Fibroblast of lung (primary cell): ENCODE data around the gene POFUT1. TPM values are rescaled to one million over a fixed set of nuclear protein-coding genes. Genes with fewer than 3 reads are reported as not detected.

ENCODE experiments used
- DNase-seq, 2 donors: peaks; one replicate each; pipeline versions ENCODE4 v3.0.0 to v3.0.0-alpha.2; 2010; ENCODE audit warnings: low read depth in 2 of 2
- H2AFZ ChIP-seq: 2 replicates; pipeline ENCODE4 v1.5.1; 2012; ENCODE audit warnings: low read length, control low read depth, inconsistent platforms
- H3K27ac ChIP-seq: 2 replicates; pipeline ENCODE4 v1.5.1; 2011; ENCODE audit warnings: low read length, control low read depth; ENCODE audit not compliant: insufficient read depth
- H3K27me3 ChIP-seq: 2 replicates; pipeline ENCODE4 v1.5.1; 2011; ENCODE audit warnings: mild to moderate bottlenecking, low read length; ENCODE audit not compliant: control insufficient read depth, insufficient read depth
- H3K36me3 ChIP-seq: 2 replicates; pipeline ENCODE4 v1.5.1; 2011; ENCODE audit warnings: low read length; ENCODE audit not compliant: control insufficient read depth, insufficient read depth
- H3K4me1 ChIP-seq: 2 replicates; pipeline ENCODE4 v1.5.1; 2011; ENCODE audit warnings: low read length; ENCODE audit not compliant: control insufficient read depth, insufficient read depth; ENCODE audit errors: extremely low read depth
- H3K4me2 ChIP-seq: 2 replicates; pipeline ENCODE4 v1.5.1; 2011; ENCODE audit warnings: low read length, control low read depth; ENCODE audit not compliant: insufficient read depth; ENCODE audit errors: extremely low read depth
- H3K4me3 ChIP-seq, 4 experiments: fragments of 200-600 bp in 1 of 4; sonication (generic) in 1 of 4; replicated peaks in 1 of 4; 2 replicates each; pipeline ENCODE4 v1.5.1; 2011 to 2016; ENCODE audit warnings: low read length in 4 of 4, low read depth in 3 of 4, mild to moderate bottlenecking in 3 of 4, control low read depth in 2 of 4, inconsistent platforms in 1 of 4, mixed read lengths in 1 of 4; ENCODE audit not compliant: insufficient read depth in 1 of 4; ENCODE audit errors: control extremely low read depth in 1 of 4
- H3K79me2 ChIP-seq: 2 replicates; pipeline ENCODE4 v1.5.1; 2012; ENCODE audit warnings: mild to moderate bottlenecking, low read length, inconsistent platforms; ENCODE audit not compliant: control insufficient read depth, insufficient read depth
- H3K9ac ChIP-seq: 2 replicates; pipeline ENCODE4 v1.5.1; 2011; ENCODE audit warnings: mild to moderate bottlenecking, low read length, control low read depth; ENCODE audit not compliant: insufficient read depth
- H3K9me3 ChIP-seq: 2 replicates; pipeline ENCODE4 v1.5.1; 2012; ENCODE audit warnings: low read depth, low read length; ENCODE audit not compliant: control insufficient read depth, insufficient read depth
- H4K20me1 ChIP-seq: 2 replicates; pipeline ENCODE4 v1.5.1; 2011; ENCODE audit warnings: low read length; ENCODE audit not compliant: control insufficient read depth, insufficient read depth; ENCODE audit errors: extremely low read depth
- EZH2 ChIP-seq: IDR thresholded peaks from 2 replicates; pipeline ENCODE4 v1.5.1; 2012; ENCODE audit warnings: low read length, control low read depth, mild to moderate bottlenecking; ENCODE audit errors: missing control alignments
- polyA plus RNA-seq, 2 donors: library from polyadenylated mRNA; depleted of rRNA in 1 of 2; stranded (reverse) in 1 of 2; unstranded in 1 of 2; fragments of >200 nt; gene quantifications; 2 replicates each; pipeline ENCODE4 v1.2.1, GENCODE V29; 2011 to 2012; ENCODE audit warnings: missing spikeins in 1 of 2
- total RNA-seq: library from RNA; depleted of rRNA; stranded (reverse); fragments of >200 nt; gene quantifications from 2 replicates; pipeline ENCODE4 v1.2.1, GENCODE V29; 2014
- TF ChIP-seq, protein P1 (sequence below), 2 donors: IDR thresholded peaks in 1 of 2; conservative IDR thresholded peaks in 1 of 2; 1 replicate in 1 of 2; 2 replicates in 1 of 2; pipeline ENCODE4 v1.5.1; 2011 to 2012; ENCODE audit warnings: low read length in 2 of 2, control low read depth in 1 of 2, inconsistent platforms in 1 of 2, low read depth in 1 of 2, mild to moderate bottlenecking in 1 of 2

The POFUT1 gene
- total and polyA plus RNA-seq, 2 donors (not counting 1 experiment from before 2014, with no cell fraction given) = 32.4 to 41.0 TPM

DNA sequence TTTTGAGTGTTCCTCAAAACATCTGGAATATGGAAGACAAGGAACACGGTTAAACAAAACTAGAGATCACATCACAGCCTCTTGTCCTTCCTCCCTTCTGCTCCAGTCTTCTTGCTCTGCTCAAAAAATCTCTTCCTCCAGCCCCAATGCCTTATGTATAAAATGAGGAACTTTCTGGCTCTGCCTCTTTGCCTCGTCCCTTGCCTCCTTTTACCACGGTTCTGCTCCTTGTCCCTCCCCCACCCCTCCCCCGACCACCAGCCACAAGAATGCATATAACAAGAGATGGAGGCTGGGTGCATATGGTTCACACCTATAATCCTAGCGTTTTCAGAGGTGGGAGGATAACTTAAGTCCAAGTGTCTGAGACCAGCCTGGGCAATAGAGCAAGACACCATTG is 43.7 kb upstream of the POFUT1 start:
- Histone ChIP-seq H3K4me2 (no peak overlapping the region), H3K9ac (no peak overlapping the region), H3K4me1 (no peaks in the 10 kb centered on the region), H3K27ac (no peak overlapping the region), H3K27me3 (no peaks in the 10 kb centered on the region), H3K4me3 (no peak overlapping the region), H3K36me3 (peaks cover 18% of the 10 kb centered on the region), H4K20me1 (no peaks in the 10 kb centered on the region), H3K9me3 (no peaks in the 10 kb centered on the region), H3K79me2 (no peaks in the 10 kb centered on the region), H2AFZ (no peak overlapping the region)
- TF ChIP-seq, protein P1, sequence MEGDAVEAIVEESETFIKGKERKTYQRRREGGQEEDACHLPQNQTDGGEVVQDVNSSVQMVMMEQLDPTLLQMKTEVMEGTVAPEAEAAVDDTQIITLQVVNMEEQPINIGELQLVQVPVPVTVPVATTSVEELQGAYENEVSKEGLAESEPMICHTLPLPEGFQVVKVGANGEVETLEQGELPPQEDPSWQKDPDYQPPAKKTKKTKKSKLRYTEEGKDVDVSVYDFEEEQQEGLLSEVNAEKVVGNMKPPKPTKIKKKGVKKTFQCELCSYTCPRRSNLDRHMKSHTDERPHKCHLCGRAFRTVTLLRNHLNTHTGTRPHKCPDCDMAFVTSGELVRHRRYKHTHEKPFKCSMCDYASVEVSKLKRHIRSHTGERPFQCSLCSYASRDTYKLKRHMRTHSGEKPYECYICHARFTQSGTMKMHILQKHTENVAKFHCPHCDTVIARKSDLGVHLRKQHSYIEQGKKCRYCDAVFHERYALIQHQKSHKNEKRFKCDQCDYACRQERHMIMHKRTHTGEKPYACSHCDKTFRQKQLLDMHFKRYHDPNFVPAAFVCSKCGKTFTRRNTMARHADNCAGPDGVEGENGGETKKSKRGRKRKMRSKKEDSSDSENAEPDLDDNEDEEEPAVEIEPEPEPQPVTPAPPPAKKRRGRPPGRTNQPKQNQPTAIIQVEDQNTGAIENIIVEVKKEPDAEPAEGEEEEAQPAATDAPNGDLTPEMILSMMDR (conservative IDR thresholded peaks at IDR 0.05 in 1 of 2, IDR thresholded peaks at IDR 0.05 in 1 of 2; ENCODE audit: low read depth in 1 of 2, low read length in 2 of 2) = no peak
- no peak for TF ChIP-seq EZH2
- DNase-seq = no peak

DNA sequence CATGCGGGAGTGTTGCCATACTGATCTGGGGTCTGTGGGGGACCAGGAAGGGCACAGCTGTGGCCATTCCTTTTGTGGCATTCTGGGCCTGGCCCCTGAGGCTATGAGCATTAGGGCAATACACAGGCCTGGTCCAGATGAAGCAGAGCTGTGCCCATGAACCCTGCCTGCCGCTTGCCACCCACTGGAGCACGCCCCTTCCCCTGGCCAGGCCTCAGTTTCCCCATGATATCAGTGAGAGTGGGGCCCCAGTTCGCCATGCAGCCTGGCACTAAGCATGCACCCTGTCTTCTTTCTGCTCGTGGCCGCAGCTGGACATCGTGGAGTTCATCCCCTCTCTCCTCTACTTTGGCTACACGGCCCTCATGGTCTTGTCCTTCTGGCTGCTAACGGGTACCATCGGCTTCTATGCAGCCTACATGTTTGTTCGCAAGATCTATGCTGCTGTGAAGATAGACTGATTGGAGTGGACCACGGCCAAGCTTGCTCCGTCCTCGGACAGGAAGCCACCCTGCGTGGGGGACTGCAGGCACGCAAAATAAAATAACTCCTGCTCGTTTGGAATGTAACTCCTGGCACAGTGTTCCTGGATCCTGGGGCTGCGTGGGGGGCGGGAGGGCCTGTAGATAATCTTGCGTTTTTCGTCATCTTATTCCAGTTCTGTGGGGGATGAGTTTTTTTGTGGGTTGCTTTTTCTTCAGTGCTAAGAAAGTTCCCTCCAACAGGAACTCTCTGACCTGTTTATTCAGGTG is 42.5 kb upstream of the POFUT1 start:
- TF ChIP-seq, protein P1 (conservative IDR thresholded peaks at IDR 0.05 in 1 of 2, IDR thresholded peaks at IDR 0.05 in 1 of 2; ENCODE audit: low read depth in 1 of 2, low read length in 2 of 2) = no peak
- no peak for TF ChIP-seq EZH2
- Histone ChIP-seq H3K27me3 (no peaks in the 10 kb centered on the region), H3K4me1 (no peaks in the 10 kb centered on the region), H4K20me1 (no peaks in the 10 kb centered on the region), H2AFZ (no peak overlapping the region), H3K36me3 (peaks cover 15% of the 10 kb centered on the region), H3K9me3 (no peaks in the 10 kb centered on the region), H3K4me2 (no peak overlapping the region), H3K27ac (no peak overlapping the region), H3K79me2 (no peaks in the 10 kb centered on the region), H3K4me3 (no peak overlapping the region), H3K9ac (no peak overlapping the region)
- DNase-seq = no peak

DNA sequence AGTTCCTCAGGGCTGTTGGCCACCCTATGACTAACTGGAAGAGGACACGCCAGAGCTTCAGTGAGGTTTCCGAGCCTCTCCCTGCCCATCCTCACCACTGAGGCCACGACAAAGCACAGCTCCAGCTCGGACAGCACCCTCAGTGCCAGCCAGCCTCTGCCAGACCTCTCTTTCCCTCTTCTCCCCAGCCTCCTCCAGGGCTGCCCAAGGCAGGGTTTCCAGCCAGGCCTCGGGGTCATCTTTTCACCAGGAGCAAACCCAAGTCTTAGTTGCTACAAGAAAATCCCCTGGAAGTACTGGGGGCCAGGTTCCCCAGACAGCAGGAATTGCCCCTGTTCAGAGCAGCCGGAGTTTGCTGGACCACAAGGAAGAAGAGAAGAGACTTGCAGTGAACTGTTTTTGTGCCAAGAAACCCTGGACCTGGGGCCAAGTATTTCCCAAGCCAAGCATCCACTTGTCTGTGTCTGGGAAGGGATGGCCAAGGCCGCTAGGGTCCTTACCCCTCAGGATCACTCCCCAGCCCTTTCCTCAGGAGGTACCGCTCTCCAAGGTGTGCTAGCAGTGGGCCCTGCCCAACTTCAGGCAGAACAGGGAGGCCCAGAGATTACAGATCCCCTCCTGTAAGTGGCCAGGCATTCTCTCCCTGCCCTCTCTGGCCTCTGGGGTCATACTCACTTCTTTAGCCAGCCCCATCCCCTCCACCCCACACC is 41.7 kb upstream of the POFUT1 start:
- no peaks in the 10 kb centered on the region for H3K4me1 ChIP-seq
- H3K9ac ChIP-seq = no peak overlapping the region
- H3K4me3 ChIP-seq = no peak overlapping the region
- no peak for DNase-seq
- no peak overlapping the region for H3K4me2 ChIP-seq
- H3K27me3 ChIP-seq = no peaks in the 10 kb centered on the region
- TF ChIP-seq, protein P1 (conservative IDR thresholded peaks at IDR 0.05 in 1 of 2, IDR thresholded peaks at IDR 0.05 in 1 of 2; ENCODE audit: low read depth in 1 of 2, low read length in 2 of 2) = no peak
- no peak for TF ChIP-seq EZH2
- no peaks in the 10 kb centered on the region for H3K9me3 ChIP-seq
- peaks cover 14% of the 10 kb centered on the region for H3K36me3 ChIP-seq
- no peaks in the 10 kb centered on the region for H3K79me2 ChIP-seq
- no peaks in the 10 kb centered on the region for H4K20me1 ChIP-seq
- no peak overlapping the region for H3K27ac ChIP-seq
- H2AFZ ChIP-seq = no peak overlapping the region
